GM18520 (cell line): Measurements from ENCODE around the gene C1orf232.

Source experiments
- ATAC-seq: cut with Tn5 transposase; IDR thresholded peaks from one replicate; pipeline ENCODE4 v1.9.1; 2021; ENCODE audit not compliant: unreplicated experiment

The C1orf232 gene

GRCh38 chr1:26168410-26169197 is at the start of gene C1orf232:
C1orf232 (minus strand) TSS chr1:26168963; CDS start chr1:26168499, 464 bp downstream.
- ATAC-seq, result no peak

- ATAC-seq, result no peak
These were observed 46.5 kb upstream of the C1orf232 start for GRCh38 chr1:26215246-26215645.

DNA sequence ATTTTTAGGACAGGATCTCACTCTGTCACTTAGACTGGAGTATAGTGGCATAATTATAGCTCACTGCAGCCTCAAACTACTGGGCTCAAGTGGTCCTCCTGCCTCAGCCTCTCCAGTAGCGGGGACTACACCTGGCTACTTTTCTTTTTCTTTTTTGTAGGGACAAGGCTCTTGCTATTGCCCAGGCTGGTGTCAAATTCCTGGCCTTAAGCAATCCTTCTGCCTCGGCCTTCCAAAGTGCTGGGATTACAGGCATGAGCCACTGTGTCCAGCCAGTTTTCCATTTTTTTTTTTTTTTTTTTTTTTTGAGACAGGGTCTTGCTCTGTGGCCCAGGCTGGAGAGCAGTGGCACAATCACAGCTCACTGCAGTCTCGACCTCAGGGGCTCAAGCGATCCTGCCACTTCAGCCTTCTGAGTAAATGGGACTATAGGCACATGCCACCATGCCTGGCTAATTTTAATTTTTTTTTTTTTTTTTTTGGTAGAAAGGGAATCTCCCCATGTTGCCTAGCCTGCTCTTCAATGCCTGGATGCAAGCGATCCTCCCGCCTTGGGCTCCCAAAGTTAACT is 44.7 kb upstream of the C1orf232 start:
- ATAC-seq, result no peak

DNA sequence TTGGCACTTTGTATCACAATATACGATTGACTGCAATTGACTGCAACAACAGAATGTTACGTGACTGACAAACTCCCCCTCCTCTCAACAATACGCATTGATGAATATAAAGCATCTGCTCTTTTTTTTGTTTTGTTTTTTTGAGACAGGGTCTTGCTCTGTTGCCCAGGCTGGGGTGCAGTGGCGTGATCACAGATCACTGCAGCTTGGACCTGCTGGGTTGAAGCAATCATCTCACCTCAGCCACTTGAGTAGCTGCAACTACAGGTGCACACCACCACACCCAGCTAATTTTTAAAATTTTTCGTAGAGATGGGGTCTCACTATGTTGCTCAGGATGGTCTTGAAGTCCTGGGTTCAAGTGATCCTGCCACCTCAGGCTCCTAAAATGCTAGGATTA is 44.0 kb upstream of the C1orf232 start:
- no peak for ATAC-seq

- no peak for ATAC-seq
These were observed 41.5 kb upstream of the C1orf232 start for GRCh38 chr1:26210147-26210870.

DNA sequence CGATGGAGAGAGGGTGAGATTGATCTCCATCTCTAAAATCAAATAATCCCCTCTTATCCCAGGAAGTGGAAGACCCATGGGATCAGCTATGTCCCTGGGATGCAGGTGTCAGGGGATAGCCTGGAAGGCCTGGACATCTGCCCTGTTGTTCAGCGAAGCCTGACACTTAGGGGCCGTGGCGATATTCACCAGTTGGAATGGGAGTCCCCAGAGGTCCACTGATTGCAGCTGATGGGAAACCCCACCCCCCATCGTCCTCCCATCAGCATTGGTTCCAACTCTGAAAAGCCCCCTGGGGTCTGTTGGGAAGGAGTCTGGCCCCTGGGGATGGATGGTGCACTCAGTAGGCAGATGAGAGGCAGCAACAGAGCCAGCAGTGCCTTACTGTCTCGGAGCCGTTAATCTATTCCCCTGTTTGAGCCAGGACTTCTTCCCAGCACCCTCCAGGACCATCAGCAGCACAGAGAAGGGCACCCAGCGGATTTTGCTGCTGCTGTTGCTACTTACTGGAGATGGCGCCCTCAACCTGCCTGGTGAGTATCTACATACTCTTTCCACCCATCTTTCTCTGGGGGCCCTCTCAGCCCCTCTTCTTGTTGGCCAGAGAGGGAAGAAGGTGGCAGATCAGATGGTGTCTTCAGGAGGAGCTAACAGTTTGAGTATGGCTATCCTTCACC is 35.0 kb upstream of the C1orf232 start:
- no peak for ATAC-seq

GRCh38 chr1:26200413-26200812 is 31.6 kb upstream of the C1orf232 start:
- no peak for ATAC-seq

DNA sequence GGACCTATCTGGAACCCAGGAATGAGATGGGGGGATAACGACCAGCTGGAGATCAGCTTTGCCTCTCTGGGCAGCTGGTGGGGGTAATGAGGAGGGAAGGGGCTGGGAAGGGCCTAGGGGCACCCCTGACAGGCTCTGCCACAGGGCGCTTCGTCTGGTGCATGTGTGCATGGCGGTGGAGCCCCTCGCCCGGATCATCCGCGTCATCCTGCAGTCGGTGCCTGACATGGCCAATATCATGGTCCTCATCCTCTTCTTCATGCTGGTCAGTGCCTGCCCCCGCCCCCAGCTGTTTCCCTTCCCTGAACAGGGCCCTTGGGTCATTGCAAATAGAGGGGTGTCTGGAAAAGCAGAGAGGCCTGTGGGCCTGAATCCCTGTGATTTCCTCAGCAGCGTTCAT is 29.1 kb upstream of the C1orf232 start:
- no peak for ATAC-seq

GRCh38 chr1:26197301-26197700 is 28.5 kb upstream of the C1orf232 start:
- no peak for ATAC-seq

GRCh38 chr1:26195805-26196204 is 27.0 kb upstream of the C1orf232 start:
- ATAC-seq, result no peak

DNA sequence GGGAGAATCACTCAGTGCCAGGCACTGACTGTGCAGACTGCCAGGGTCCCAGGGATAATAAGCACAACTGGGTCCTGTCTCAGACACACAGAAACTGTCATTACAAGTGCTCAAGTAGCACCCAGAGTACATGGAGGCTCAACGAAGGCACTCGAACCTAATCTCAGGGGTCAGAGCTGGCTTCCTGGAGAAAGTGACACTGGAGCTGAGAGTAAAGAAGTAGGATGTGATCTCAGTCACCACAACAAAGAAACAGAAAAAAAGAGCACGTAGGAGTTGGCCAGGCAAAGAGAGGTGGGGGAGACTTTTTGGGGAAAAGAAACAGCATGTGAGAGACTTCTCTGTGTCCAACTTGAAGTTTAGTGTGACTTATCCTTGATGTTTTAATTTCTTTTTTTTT is 23.0 kb upstream of the C1orf232 start:
- no peak for ATAC-seq

GRCh38 chr1:26190373-26190987 is 21.7 kb upstream of the C1orf232 start, which contains the start of gene CATSPER4:
CATSPER4 (plus strand) TSS chr1:26190602; CDS start chr1:26190628, 26 bp downstream.
- ATAC-seq, result no peak

- ATAC-seq, result no peak
These were observed 21.1 kb upstream of the C1orf232 start for GRCh38 chr1:26189751-26190275.

DNA sequence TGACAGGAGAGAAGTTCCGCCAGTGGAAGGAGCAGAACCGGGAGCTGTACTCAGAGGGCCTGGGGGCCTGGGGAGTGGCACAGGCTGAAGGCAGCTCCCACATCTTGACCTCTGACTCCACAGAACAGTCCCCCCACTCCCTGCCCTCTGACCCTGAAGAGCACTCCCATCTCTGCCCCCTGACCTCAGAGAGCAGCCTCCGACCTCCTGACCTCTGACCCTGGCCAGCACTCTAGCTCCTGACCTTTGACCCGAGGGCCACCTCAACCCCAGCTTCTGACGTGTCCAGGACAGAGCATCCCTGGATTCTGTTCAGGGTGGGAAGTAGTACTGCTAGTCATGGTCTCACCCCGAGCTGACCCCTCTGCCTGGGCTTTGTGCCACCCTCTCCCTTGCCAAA is 20.6 kb upstream of the C1orf232 start:
- no peak for ATAC-seq

DNA sequence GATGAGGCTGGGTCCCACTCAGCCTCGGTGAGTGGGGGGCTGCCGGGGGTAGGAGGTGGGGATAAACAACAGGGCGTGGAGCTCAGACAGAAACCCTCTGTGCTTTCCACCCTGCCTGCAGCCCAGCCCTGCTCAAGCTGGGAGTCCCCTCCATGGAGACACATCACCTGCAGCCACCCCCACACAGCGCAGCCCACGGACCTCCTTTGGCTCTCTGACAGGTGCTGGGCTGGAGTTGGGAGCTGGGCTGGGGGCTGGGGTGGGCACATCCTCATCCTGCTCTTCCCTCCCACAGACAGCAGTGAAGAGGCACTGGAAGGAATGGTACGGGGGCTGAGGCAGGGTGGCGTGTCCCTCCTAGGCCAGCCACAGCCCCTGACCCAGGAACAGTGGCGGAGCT is 19.7 kb upstream of the C1orf232 start:
- ATAC-seq, result no peak

DNA sequence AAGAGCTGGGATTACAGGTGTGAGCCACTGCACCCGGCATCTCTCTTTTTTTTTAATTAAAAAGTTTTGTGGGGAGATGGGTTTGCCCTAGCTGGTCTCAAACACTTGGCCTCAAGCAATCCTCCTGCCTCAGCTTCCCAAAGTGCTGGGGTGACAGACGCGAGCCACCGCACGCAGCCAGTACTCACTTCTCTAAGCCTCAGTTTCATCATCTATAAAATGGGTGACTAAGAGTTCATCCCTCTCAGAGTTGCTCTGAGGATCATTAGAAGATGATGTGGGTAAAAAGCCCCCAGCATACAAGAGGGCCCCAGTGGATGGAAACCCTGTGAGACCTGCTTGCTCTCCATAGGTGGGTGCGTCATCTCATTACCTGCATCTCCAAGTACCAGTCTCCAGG is 19.1 kb upstream of the C1orf232 start:
- no peak for ATAC-seq

GRCh38 chr1:26184883-26185282 is 16.1 kb upstream of the C1orf232 start:
- no peak for ATAC-seq

GRCh38 chr1:26184086-26184485 is 15.3 kb upstream of the C1orf232 start:
- no peak for ATAC-seq

DNA sequence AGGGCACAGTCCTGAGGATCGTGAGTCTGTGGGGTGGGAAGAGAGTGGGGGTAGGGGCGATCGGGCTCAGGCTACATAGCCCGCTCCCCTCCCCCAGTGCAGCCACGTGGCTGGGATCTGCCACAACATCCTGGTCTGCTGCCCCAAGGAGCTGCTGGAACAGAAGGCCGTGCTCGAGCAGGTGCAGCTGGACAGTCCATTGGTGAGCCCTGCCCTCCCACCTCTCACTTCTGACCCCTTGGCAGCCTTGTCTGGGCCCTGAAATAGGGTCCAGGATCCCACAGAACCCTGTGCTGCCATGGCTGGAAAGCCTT is 13.6 kb upstream of the C1orf232 start:
- ATAC-seq, result no peak

GRCh38 chr1:26181586-26182382 is 13.0 kb upstream of the C1orf232 start:
- ATAC-seq, result no peak
